Lower leg skin (tissue), 4 donors: ENCODE results near the gene KRTAP19-7. TPM values are rescaled to one million over a fixed set of nuclear protein-coding genes. Genes with fewer than 3 reads are reported as not detected.

Experiments
- DNase-seq, 2 donors: peaks; one replicate each; pipeline ENCODE4 v3.0.0-alpha.2; 2019; ENCODE audit warnings: low spot score in 2 of 2
- H3K4me3 ChIP-seq: fragments of 200-600 bp; sonication (generic); 2 replicates; pipeline ENCODE4 v1.5.1; 2017; ENCODE audit warnings: mild to moderate bottlenecking, low read depth; ENCODE audit not compliant: poor library complexity, severe bottlenecking
- POLR2A ChIP-seq, 2 donors: fragments of 450-650 bp; IDR thresholded peaks; one replicate each; pipeline ENCODE4 v1.6.1; 2016 to 2017; ENCODE audit warnings: antibody characterized with exemption in 2 of 2, mild to moderate bottlenecking in 1 of 2, moderate library complexity in 1 of 2
- WGBS, 2 donors: methylation state at CpG; one replicate each; pipeline ENCODE4 v1.1.5; 2018; 5-methylcytosine and 5-hydroxymethylcytosine counted together
- intact Hi-C: fragments of 100-400 bp; cut with DNase I; formaldehyde crosslinking; loops from one replicate; pipeline ENCODE4 v1.15.0; 2023; ENCODE audit warnings: low total_unique reads
- total RNA-seq, 4 donors: library from RNA; depleted of rRNA; stranded (reverse); fragments of >200 nt; gene quantifications; one replicate each; pipeline ENCODE4 v1.1.0, GENCODE V29; 2016
- TF ChIP-seq, protein P1 (sequence below), 3 donors: fragments of 450-650 bp; IDR thresholded peaks; one replicate each; pipeline ENCODE4 v1.5.1; 2016; ENCODE audit warnings: antibody characterized with exemption in 3 of 3, mild to moderate bottlenecking in 3 of 3, moderate library complexity in 2 of 3

KRTAP19-7 gene, protein sequence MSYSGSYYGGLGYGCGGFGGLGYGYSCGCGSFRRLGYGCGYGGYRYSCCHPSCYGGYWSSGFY
- 1 to 10 TPM in 1 of 4 donors, not detected in 3; 1.5 TPM for total RNA-seq

GRCh38 chr21:30561264-30561895 is at the start of gene KRTAP19-7:
KRTAP19-7 (minus strand) TSS chr21:30561314; CDS start chr21:30561289, 25 bp downstream.
- H3K4me3 ChIP-seq = no peak within 1 kb of the TSS
- WGBS, 2 donors = 63 to 78% methylated on average over 2 of the region's 2 CpGs
- intact Hi-C loops = no loop called here
- DNase-seq = no peak
- TF ChIP-seq, protein P1, sequence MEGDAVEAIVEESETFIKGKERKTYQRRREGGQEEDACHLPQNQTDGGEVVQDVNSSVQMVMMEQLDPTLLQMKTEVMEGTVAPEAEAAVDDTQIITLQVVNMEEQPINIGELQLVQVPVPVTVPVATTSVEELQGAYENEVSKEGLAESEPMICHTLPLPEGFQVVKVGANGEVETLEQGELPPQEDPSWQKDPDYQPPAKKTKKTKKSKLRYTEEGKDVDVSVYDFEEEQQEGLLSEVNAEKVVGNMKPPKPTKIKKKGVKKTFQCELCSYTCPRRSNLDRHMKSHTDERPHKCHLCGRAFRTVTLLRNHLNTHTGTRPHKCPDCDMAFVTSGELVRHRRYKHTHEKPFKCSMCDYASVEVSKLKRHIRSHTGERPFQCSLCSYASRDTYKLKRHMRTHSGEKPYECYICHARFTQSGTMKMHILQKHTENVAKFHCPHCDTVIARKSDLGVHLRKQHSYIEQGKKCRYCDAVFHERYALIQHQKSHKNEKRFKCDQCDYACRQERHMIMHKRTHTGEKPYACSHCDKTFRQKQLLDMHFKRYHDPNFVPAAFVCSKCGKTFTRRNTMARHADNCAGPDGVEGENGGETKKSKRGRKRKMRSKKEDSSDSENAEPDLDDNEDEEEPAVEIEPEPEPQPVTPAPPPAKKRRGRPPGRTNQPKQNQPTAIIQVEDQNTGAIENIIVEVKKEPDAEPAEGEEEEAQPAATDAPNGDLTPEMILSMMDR (IDR thresholded peaks at IDR 0.05) = no peak

DNA sequence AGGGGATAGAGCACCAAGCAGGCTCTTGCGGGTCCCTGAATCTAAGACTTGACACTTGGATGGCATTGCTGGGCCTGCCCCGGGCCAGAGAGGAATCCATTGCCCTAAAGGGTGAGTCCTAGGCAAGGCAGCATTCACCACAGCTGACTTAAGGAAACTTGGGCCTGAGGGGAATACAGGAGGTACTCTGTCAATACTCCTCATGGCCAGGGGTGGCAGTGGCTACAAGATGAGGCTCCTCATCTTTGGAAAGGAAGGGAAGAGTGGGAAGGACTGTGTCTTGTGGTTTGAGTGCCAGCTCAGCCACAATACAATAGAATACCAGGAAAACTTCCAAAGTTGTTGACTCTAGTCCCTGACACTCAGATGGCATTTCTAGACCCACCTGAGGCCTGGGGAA is 44.9 kb upstream of the KRTAP19-7 start:
- no peak overlapping the region for H3K4me3 ChIP-seq
- intact Hi-C loops = no loop called here
- no peak for DNase-seq
- WGBS, 2 donors = 80 to 85% methylated on average over 2 of the region's 2 CpGs
- no peak for TF ChIP-seq POLR2A (IDR thresholded peaks at IDR 0.05)
- TF ChIP-seq, protein P1 (IDR thresholded peaks at IDR 0.05) = no peak

GRCh38 chr21:30600787-30601186 is 39.7 kb upstream of the KRTAP19-7 start, which contains the start of gene KRTAP22-1:
KRTAP22-1 (plus strand) TSS chr21:30601087.
- WGBS, 2 donors = 0 to 89% methylated on average over 1 of the region's 1 CpG
- no peak for DNase-seq
- no peak within 1 kb of the TSS for H3K4me3 ChIP-seq
- intact Hi-C loops = no loop called here
- no peak for TF ChIP-seq POLR2A (IDR thresholded peaks at IDR 0.05)
- TF ChIP-seq, protein P1 (IDR thresholded peaks at IDR 0.05) = no peak

- no peak for DNase-seq
- no peak within 1 kb of the TSS for H3K4me3 ChIP-seq
- intact Hi-C loops = no loop called here
- TF ChIP-seq, protein P1 (IDR thresholded peaks at IDR 0.05) = no peak
- TF ChIP-seq POLR2A (IDR thresholded peaks at IDR 0.05) = no peak
- whole genome bisulfite sequencing, 2 donors = 93 to 96% methylated on average over 6 of the region's 6 CpGs
These were observed 37.7 kb upstream of the KRTAP19-7 start, which contains the start of gene KRTAP6-2 for GRCh38 chr21:30598802-30599201. KRTAP6-2 (minus strand) TSS chr21:30598902; CDS start chr21:30598874, 28 bp downstream.

DNA sequence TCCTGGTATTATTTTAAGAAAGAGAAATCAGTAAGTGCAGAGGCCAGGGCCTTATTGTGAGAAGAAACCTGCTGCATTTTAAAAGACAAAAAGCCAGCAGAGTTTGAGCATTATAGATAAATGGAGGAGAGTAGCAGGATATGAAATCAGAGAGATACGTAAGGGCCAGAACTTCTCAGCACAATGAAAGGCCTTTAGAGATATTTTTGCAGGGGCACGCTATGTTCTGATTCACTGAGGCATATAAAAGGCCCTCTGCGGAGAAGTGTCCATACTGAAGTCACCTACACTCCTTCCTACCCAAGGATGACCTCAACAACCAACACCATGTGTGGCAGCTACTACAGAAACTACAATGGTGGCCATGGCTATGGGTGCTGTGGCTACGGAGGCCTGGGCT is 31.0 kb upstream of the KRTAP19-7 start, which contains the start of gene KRTAP6-3:
Gene KRTAP6-3, plus strand, starts transcription at position 301 of the 400 bp plus-strand sequence. Its CDS starts 6 bp downstream, at position 307.
- no peak within 1 kb of the TSS for H3K4me3 ChIP-seq
- TF ChIP-seq POLR2A (IDR thresholded peaks at IDR 0.05) = no peak
- TF ChIP-seq, protein P1 (IDR thresholded peaks at IDR 0.05) = no peak
- WGBS, 2 donors = 95 to 98% methylated on average over 4 of the region's 4 CpGs
- intact Hi-C loops = no loop called here
- no peak for DNase-seq
